ENCODE measurements around the gene KRTAP10-7.
"Not testable (repeated sequence)": the region's sequence is repeated elsewhere in the genome, so short reads cannot be mapped to it uniquely, and the experiment has no call there.

KRTAP10-7 gene

DNA sequence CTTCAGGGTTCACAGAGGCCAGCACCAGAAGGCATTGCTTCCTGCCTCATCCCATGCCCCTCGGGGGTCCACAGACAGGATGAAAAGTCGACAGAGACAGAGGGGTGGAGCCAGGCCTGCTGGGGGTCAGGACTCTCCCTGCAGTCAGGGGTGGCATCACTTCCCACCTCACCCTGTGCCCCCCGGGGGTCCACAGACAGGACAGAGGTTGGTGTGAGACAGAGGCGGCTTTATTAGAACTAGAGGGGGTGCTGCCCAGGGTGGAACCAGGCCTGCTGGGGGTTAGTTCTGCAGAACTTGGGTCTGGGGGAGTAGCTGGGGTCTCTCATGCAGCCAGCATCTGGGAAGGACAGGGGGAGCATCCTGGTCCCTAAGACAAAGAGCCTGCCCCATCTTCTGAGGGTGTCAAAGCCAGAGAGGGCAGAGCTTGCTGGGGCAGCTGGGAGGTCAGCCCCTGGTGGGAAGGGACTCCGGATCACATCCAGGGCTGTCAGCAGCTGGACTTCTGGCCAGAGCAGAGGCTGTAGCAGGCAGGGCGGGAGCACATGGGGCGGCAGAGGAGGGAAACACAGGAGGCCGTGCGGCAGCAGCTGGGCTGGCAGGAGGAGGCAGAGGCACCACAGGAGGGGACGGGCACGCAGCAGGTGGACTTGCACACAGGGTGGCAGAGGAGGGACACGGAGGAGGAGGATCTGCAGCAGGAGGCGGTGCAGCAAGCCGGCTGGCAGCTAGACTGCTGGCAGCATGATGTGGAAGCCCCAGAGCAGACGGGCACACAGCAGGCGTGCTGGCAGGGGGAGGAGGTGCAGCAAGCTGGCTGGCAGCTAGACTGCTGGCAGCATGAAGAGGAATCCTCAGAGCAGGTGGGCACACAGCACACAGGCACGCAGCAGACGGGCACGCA lies 9.2 kb upstream of the KRTAP10-7 start:
- not testable (repeated sequence) for DNase-seq

GRCh38 chr21:44591801-44592130 lies 8.6 kb upstream of the KRTAP10-7 start:
- DNase-seq: not testable (repeated sequence)

DNA sequence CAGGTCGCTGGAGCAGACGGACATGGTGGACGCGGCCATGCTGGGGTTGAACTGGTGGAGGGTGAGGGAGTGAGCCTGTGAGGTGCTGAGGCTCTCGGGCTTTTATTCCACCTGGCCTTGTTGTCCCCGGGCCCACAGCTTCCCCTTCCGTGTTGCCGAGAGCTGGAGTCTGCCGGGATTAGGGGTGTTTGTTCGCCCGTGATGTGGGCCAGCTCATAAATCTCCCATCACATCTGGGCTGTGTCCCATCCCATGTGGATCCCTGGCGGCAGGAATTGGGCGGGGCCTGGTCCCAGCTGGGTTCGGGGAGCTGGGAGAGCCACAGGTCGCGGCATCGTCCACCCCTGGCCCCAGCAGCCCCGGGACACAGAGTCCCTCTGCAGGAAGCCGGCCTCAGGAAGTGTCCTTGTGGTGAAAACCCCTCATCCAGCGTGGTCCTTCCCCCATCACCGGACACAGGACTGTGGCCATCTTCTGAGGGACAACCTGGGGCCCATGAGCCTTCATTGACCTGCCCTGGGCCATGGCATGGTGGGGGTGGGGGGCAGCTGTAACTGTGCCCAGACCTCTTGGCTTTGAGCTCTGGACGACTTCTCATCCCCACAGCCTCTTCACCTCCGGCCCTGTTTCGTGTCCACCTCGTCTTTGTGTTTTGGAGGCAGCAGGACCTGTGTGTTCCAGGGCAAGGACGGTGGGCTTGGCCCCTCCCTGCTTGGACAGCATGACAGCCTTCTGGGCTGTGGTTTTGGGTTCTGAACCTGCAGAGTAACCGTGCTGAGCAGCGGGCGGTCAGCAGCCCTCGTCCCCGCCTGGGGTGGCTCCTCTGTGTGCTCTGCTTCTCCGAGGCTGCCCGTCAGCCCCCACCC lies 7.7 kb upstream of the KRTAP10-7 start, which contains the start of gene KRTAP10-6:
TSS of gene KRTAP10-6 (minus strand) at position 60 of the 866 bp plus-strand sequence. CDS start at position 39, 21 bp downstream.
- no peak for DNase-seq

GRCh38 chr21:44593598-44594405 lies 6.6 kb upstream of the KRTAP10-7 start:
- no peak for DNase-seq

GRCh38 chr21:44594406-44594916 lies 5.9 kb upstream of the KRTAP10-7 start:
- DNase-seq: no peak

- DNase-seq: no peak
Measured at GRCh38 chr21:44595524-44595923, 4.9 kb upstream of the KRTAP10-7 start.

GRCh38 chr21:44596068-44596725 lies 4.2 kb upstream of the KRTAP10-7 start:
- DNase-seq: no peak

DNA sequence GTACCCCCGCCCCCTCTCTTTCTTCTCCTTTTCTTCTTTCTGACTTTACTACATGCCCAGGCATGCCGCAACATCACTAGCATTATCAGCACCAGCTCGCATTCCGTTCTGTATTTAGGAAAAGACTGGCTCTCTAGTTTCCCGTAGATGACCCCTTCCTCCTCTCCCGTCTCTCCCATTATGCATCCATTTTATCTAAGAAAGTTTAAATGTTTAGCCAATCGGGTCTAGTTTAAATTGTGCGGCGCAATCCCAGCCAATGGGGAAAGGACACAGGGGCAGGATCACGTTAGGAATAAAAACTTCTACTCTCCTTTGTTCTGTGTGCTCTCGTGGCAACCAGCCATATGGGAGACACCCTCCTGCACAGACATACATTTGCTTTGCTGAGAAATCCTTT lies 2.3 kb upstream of the KRTAP10-7 start:
- no peak for DNase-seq

DNA sequence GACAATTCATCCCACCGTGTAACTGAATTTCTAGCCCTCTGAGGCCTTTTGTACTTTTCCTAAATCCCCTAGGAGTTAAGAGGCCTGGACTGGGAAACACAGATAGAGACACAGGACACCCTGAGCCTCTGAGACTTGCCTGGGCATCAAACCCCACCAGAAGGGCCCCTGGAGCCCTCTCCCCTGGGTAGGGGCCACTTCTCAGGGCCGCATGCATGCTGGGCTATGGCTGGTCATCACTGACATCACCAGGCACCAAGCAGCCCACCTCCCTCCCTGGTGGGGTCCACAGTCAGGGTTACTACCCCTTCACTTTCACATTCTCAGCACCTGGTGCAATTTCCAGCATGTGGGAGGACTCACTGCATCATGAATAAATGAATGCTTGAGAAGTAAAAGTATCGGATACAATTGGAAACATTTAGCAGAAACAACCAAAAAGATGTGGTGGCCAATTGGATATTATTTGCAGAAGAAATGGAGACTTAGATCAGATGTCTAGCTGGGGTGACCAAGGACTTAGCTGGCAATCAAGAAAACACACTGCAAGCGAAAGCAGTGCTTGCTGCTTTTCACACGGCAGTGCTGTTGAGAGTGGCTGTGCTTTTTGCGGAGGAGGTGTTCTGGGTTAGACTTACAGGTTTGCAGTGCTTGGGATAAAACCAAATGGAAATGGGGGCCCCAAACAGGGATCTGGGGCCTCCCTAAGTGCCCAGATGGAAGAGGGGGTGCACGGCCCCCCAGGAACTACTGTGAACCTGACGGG lies 950 bp upstream of the KRTAP10-7 start:
- no peak for DNase-seq

GRCh38 chr21:44601091-44601490 lies 694 bp downstream of the KRTAP10-7 start:
- not testable (repeated sequence) for DNase-seq

DNA sequence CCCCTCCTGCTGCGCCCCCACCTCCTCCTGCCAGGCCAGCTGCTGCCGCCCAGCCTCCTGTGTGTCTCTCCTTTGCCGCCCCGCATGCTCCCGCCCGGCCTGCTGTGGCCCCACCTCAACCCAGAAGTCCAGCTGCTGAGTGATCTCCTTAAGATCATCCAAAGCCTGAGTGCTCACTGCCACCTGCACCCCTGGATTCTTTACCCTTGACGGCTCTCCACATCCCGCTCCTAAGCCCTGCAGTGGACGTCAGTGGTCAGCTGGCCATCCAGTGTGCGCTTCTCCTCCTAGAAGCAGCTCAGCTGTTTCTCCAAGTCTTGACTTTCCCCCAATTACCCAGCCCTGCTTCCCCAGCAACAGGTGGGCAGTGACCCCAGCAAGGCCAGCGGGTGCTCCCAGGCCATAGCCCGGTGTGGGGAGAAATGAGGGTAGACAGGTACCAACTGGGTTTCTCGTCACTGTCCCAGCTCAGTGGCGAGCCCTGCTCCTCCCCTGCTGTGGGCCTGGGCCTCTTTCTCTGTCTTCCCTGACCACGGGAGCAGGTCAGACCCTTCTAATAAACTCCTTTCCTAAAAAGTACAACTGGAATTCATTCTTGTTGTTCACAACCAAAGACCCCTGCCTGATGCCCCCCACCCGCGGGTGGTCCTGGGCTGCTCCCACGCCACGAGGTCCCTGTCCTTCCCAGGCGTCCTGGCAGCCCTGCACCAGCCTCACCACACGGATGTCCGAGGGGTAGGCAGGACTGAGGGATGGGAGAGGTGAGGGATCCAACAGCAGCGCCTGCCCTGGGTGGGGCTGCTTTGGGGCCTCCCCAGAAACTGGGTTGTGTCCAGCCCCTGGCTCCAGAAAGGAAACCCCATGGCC lies 1.4 kb downstream of the KRTAP10-7 start:
- no peak for DNase-seq

DNA sequence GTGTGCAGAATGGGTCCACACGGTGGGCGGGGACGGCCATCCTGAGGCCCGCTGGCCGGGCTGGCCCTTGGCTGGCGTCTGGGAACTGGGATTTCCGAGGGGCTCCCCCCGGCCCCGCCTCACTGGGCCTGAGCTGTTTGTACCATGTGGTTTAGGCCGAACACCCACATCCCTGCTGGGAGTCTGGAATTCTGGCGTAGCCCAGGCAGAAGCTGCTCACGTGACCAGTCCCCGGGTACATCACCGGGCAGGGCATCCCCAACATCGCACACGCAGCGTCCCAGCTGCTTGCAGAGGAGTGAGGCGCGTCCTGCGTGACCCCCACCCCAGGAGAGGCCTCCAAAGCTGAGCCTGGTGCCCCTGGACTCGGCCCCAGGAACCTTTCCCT lies 2.1 kb downstream of the KRTAP10-7 start:
- DNase-seq: no peak

DNA sequence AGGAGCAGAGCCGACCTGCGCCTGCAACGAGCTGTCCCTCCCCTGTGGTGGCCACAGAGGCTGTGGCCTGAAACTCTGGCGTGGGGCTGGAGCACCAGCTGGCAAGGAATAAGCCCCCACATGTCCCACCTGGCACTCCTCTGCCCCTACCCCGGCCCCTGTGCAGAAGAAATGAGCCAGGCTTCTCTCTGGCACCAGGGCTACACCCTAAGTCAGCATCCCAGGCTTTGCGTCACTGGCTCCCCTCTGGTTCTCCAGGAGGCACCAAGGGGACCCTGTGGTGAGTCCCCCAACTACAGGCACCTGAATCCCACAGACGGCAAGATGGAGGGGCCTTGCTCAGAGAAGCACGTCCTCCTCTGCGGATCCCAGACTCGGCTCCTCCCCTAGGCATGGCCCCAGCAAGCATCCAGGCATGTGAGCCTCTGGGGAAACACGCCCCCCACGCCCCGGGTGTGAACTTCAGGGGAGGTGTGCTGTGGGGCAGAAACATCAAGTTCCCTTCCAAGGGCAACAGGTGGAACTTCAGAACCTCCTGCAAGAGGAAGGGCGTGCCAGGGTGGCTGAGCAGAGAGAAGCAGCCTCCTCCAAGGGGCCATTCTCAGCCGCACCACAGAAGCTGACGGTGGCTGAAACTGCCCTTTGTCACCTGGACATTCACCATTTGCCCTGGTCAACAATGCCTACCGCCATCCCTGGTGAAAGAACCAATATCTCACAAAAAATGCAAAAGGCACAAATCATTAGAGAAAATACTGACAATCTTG lies 2.9 kb downstream of the KRTAP10-7 start:
- DNase-seq: no peak

DNA sequence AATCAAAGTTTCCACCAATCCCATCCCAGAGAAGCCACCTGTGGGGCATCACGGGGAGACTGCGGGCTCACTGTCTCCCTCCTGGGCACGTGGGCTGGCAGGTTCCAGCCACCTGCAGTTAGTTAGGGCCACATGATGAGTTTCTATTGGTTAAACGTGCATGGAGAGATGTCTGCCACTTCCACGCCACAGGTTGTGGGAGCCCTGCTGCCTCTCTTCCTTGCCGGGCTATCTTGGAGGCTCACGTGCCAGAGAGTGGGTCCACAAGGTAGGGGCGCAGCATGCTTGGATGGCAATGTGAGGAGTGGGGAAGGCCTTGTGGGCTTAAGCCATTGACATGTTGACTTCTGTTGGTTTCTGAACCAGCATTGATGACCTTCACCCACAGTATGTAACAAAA lies 3.5 kb downstream of the KRTAP10-7 start:
- DNase-seq: no peak

- DNase-seq: no peak
Measured at GRCh38 chr21:44606495-44606894, 6.1 kb downstream of the KRTAP10-7 start.

GRCh38 chr21:44609193-44609592 lies 8.8 kb downstream of the KRTAP10-7 start:
- no peak for DNase-seq

- not testable (repeated sequence) for DNase-seq
Measured at GRCh38 chr21:44610157-44610843, 9.9 kb downstream of the KRTAP10-7 start.

DNA sequence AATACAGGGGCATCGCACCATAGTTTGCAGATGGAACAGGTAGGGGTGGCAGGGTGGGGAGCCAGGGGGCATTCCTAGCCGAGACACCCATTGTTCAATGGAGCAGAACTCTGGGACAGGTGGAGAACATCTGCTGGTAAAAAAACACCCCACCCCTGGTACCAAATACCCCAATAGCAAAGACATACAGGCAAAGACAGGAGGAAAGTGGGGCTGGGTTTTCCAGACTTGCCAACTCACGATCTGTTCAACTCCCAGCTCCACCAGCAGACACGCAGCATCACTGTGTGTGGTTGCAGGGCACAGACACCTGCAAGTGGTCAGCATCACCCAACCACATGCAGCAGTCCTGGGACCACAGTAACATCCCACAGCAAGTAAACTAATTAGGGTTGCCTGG lies 11.2 kb downstream of the KRTAP10-7 start:
- DNase-seq: no peak

- DNase-seq: no peak
Measured at GRCh38 chr21:44612029-44612486, 11.7 kb downstream of the KRTAP10-7 start, which contains the start of gene KRTAP10-8. Gene KRTAP10-8, plus strand, starts transcription at chr21:44612079. Its CDS starts 22 bp downstream, at chr21:44612101.
